RWPE1 (cell line): ENCODE data around the gene OR10H5.
"Not testable (repeated sequence)": the region's sequence is repeated elsewhere in the genome, so short reads cannot be mapped to it uniquely, and the experiment has no call there.

ENCODE experiments used
- CTCF ChIA-PET: fragments of 350-600 bp; sonication (Branson Sonifier 250); formaldehyde crosslinking; extraction: SDS; loops from one replicate; lab custom pipeline; 2021; lab: Yijun Ruan, JAX
- POLR2A ChIA-PET: fragments of 400-600 bp; formaldehyde crosslinking; extraction: SDS; loops from one replicate; lab custom pipeline; 2020; ENCODE audit warnings: antibody characterized with exemption; ENCODE audit not compliant: low non-redundant PET; lab: Yijun Ruan, JAX
- DNase-seq: peaks from one replicate; pipeline ENCODE4 v3.0.0; 2012; ENCODE audit warnings: low spot score
- H3K27ac ChIP-seq: fragments of 450-650 bp; 2 replicates; pipeline ENCODE4 v1.5.1; 2017
- CTCF ChIP-seq: fragments of 450-650 bp; conservative IDR thresholded peaks from 2 replicates; pipeline ENCODE4 v1.5.1; 2017; ENCODE audit warnings: low read depth, mild to moderate bottlenecking

OR10H5 gene

DNA sequence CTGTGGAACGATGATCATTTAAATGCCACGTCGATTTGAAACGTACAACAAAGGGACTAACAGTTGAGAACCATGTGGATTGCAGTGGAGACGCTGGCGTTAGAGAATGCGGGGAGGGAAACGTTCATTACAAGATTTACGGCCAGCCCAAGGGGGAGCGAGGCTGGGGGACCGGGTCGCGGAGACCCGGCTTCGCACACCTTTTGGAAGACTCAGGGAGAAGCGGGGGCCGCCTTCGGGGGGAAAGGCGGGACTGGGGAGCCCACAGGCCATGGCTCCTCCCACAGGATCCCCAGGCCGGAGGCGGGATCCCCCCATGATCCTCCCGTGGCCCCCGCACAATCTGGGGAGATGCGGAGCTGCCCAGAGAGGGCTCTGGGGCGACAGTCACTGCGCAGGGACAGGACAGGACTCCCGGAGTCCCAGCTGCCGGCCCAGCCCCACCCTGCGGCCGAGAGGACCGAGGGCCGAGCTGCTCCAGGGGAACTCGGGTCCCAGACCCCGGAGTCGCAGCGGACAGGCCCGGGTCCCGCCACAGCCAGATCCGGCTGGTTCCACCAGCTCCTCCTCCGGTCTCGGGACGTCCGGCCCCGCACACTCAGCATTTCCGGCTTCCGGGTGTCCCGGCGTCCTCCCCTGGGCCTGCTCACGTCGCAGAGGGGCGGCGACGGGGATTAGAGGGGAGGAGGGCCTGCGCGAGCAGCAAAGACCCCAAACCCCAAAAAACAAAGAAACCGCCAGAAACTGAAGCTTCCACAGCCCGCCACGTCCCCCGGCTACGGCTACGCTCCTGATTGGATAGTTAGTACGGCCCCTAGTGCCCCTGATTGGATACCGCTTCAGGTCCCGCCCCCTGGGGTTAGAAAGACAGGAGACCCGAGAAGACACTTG lies 49.1 kb downstream of the OR10H5 start:
- H3K27ac ChIP-seq = peak overlapping the region; percentile 99
- CTCF ChIA-PET = interaction anchor here (1.7 kb wide), 1 partner anchor 27 kb away, joined by 5 read pairs; no protein-coding TSS in a partner anchor
- no peak for TF ChIP-seq CTCF
- POLR2A ChIA-PET = interaction anchor here (0.5 to 0.9 kb wide), 4 partner anchors 10 to 271 kb away, joined by 3 to 4 read pairs (median 3); no protein-coding TSS in a partner anchor
- peak; percentile 99 for DNase-seq

DNA sequence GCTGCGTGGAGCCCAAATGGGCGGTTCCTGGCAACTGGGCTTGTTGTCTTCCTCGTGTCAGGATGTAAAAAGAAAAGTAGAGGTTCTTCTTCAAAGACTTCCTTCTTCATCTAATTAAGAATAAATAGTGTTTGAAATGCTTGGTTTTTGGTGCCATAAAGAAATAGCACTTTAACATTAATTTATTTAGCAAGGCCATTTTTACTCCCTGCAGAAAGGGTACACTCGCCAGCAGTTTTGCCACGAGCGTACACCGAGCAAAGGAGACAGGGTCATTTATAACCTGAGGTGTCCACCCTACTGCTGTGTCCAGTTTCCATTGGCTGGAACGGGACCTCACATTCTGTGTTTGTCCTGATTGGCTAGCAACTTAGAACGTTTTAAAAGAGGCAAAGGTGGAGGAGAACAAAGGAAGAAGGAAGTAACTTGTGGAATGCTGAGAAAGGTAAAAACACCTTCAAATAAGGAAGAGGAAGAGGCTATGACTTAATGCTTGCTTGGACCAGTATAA lies 49.8 kb downstream of the OR10H5 start:
- POLR2A ChIA-PET = interaction anchor here (0.6 to 0.9 kb wide), 2 partner anchors 11 to 23 kb away, joined by 3 to 4 read pairs; no protein-coding TSS in a partner anchor
- DNase-seq = no peak
- H3K27ac ChIP-seq = peak overlapping the region; percentile 99
- no peak for TF ChIP-seq CTCF
- CTCF ChIA-PET = interaction anchor here (0.5 to 1.7 kb wide), 2 partner anchors 27 to 73 kb away, joined by 5 to 7 read pairs; no protein-coding TSS in a partner anchor

DNA sequence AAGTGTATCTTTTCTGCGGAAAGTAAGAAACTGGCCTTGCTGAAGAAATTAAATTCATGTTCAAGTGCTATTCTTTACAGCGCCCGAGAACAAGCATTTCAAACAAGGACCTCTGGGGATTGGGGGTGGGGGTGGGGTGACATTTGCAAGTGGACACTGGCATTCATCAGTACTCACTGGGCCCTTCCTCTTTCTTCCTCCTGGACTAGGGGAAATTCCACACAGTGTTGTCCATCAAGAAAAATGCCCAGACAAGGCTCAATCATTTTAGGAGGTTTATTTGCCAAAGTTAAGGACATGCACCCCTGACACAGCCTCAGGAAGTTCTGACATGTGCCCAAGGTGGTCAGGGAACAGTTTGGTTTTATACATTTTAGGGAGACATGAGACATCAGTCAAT lies 50.9 kb downstream of the OR10H5 start:
- H3K27ac ChIP-seq = no peak overlapping the region
- ChIA-PET POLR2A (no interaction called here), CTCF (no interaction called here)
- no peak for TF ChIP-seq CTCF
- DNase-seq = no peak

DNA sequence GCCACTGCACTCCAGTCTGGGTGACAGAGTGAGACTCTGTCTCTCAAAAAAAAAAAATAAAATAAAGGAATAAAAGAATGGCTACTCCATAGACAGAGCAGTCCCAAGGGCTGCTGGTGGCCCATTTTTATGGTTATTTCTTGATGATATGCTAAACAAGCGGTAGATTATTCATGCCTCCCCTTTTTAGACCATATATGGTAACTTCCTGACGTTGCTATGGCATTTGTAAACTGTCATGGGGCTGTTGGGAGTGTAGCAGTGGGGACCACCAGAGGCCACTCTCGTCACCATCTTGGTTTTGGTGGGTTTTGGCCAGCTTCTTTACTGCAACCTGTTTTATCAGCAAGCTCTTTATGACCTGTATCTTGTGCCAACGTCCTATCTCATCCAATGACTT lies 52.4 kb downstream of the OR10H5 start:
- DNase-seq, CTCF ChIA-PET, POLR2A ChIA-PET, H3K27ac ChIP-seq: not testable (repeated sequence)

DNA sequence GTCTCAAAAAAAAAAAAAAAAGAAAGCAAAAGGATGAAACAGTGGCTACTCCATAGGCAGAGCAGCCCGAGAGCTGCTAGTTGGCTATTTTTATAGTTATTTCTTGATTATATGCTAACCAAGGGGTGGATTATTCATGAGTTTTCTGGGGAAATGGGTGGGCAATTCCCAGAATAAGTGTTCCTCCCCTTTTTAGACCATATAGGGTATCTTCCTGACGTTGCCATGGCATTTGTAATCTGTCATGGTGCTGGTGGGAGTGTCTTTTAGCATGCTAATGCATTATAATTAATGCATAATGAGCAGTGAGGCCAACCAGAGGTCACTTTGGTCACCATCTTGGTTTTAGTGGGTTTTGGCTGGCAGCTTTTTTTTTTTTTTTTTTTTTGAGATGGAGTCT lies 53.4 kb downstream of the OR10H5 start:
- no peak overlapping the region for H3K27ac ChIP-seq
- ChIA-PET CTCF (no interaction called here), POLR2A (no interaction called here)
- DNase-seq = no peak
- TF ChIP-seq CTCF = no peak

- CTCF ChIA-PET = interaction anchor here (0.6 kb wide), 2 partner anchors 30 to 33 kb away, joined by 3 to 5 read pairs; no protein-coding TSS in a partner anchor
- DNase-seq = no peak
- POLR2A ChIA-PET = no interaction called here
- H3K27ac ChIP-seq = no peak overlapping the region
- TF ChIP-seq CTCF = no peak
Measured at GRCh38 chr19:15841875-15842569, 54.6 kb downstream of the OR10H5 start.
